Nephron progenitor cell (in vitro differentiated cells): Measurements from ENCODE around the gene RSU1.

Source experiments
- DNase-seq: peaks from one replicate; pipeline ENCODE4 v3.0.0; 2021
- H3K27ac Mint-ChIP-seq: 2 replicates; pipeline ENCODE4 v1.8.0; 2021; ENCODE audit warnings: mild to moderate bottlenecking, moderate library complexity, mixed read lengths
- H3K27me3 Mint-ChIP-seq: 2 replicates; pipeline ENCODE4 v1.8.0; 2021; ENCODE audit warnings: mild to moderate bottlenecking, low read depth, mixed read lengths; ENCODE audit not compliant: poor library complexity
- H3K36me3 Mint-ChIP-seq: 2 replicates; pipeline ENCODE4 v1.8.0; 2021; ENCODE audit warnings: low read depth, mixed read lengths
- H3K4me1 Mint-ChIP-seq: 2 replicates; pipeline ENCODE4 v1.8.0; 2021; ENCODE audit warnings: mixed read lengths
- H3K4me3 Mint-ChIP-seq: 2 replicates; pipeline ENCODE4 v1.8.0; 2021; ENCODE audit warnings: mild to moderate bottlenecking, moderate library complexity, mixed read lengths
- H3K9me3 Mint-ChIP-seq: 2 replicates; pipeline ENCODE4 v1.8.0; 2021; ENCODE audit warnings: mild to moderate bottlenecking, moderate library complexity, mixed read lengths
- CTCF ChIP-seq: fragments of 200-600 bp; sonication (generic); IDR thresholded peaks from 2 replicates; pipeline ENCODE4 v1.5.0; 2021; ENCODE audit warnings: antibody characterized with exemption

The RSU1 gene

GRCh38 chr10:16547973-16548372 lies 269.3 kb downstream of the RSU1 start:
- Mint-ChIP-seq H3K9me3 (no peaks in the 10 kb centered on the region), H3K36me3 (no peaks in the 10 kb centered on the region), H3K27me3 (peaks cover 2% of the 10 kb centered on the region), H3K27ac (no peak overlapping the region), H3K4me3 (no peak overlapping the region), H3K4me1 (peaks cover 2% of the 10 kb centered on the region)
- no peak for DNase-seq
- TF ChIP-seq CTCF, result no peak

- TF ChIP-seq CTCF, result peak; percentile 59
- Mint-ChIP-seq H3K36me3 (no peaks in the 10 kb centered on the region), H3K27ac (peak overlapping the region; percentile 73), H3K27me3 (peaks cover 2% of the 10 kb centered on the region), H3K4me3 (no peak overlapping the region), H3K9me3 (no peaks in the 10 kb centered on the region), H3K4me1 (peaks cover 7% of the 10 kb centered on the region)
- peak; percentile 12 for DNase-seq
Measured at GRCh38 chr10:16545116-16545736, 272.0 kb downstream of the RSU1 start.

DNA sequence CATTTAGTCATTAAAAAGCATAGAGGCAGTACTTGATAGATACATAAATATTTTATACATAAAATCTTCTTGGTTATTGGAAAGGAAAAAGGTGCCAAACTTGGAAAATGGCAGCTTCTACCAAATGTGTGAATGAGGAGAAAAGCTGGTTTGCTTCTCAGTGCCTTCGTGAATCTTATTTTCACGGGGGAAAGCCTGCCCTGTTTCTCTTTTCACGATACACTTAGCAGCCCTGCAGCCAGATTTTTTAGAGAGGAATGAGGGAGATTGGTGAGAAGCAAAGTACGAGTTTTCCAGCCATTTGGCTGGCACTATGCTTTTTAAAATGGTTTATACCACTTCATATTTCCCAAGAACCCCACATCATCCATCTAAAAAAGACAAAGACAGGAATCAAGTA lies 272.6 kb downstream of the RSU1 start:
- H3K27ac Mint-ChIP-seq, result no peak overlapping the region
- H3K9me3 Mint-ChIP-seq, result no peaks in the 10 kb centered on the region
- peaks cover 5% of the 10 kb centered on the region for H3K27me3 Mint-ChIP-seq
- H3K4me3 Mint-ChIP-seq, result no peak overlapping the region
- H3K36me3 Mint-ChIP-seq, result no peaks in the 10 kb centered on the region
- no peak for TF ChIP-seq CTCF
- no peak for DNase-seq
- peaks cover 13% of the 10 kb centered on the region for H3K4me1 Mint-ChIP-seq

GRCh38 chr10:16544099-16544498 lies 273.1 kb downstream of the RSU1 start:
- Mint-ChIP-seq H3K9me3 (no peaks in the 10 kb centered on the region), H3K36me3 (no peaks in the 10 kb centered on the region), H3K27me3 (peaks cover 7% of the 10 kb centered on the region), H3K27ac (no peak overlapping the region), H3K4me1 (peaks cover 18% of the 10 kb centered on the region), H3K4me3 (no peak overlapping the region)
- no peak for TF ChIP-seq CTCF
- no peak for DNase-seq
